Measurements from ENCODE around the gene GSTM3. TPM values are rescaled to one million over a fixed set of nuclear protein-coding genes. Genes with fewer than 3 reads are reported as not detected.
A peak's percentile ranks its signal among the peaks of the same experiment; 100 is the strongest.

Gene GSTM3
- total and polyA plus RNA-seq, 9 of the 15 experiments (the other 6 are each of a cell fraction or from before 2014, with no cell fraction given) = 3.9 to 24.5 (median 9.4) TPM

DNA sequence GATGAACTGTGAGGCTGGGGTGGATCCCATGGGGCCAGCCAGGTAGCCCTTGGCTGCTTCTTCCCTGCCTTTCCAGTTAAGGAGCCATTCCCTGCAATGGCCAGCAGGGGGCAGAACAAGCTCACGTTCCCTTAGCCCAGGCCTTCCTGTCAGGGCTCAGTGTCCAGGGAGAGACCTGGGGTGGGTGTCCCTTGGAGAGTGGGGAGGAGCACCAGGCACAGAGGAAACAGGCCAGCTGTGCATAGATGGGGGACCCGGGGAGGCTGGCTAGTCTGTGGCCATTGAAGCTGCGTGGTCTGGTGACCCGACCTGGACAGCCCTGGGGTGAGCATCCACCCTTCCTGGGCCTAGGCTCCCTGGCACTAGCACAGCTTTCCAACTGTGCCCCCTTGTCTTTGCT, 36.1 kb upstream of the GSTM3 start (continued):
- TF ChIP-seq, protein P1, sequence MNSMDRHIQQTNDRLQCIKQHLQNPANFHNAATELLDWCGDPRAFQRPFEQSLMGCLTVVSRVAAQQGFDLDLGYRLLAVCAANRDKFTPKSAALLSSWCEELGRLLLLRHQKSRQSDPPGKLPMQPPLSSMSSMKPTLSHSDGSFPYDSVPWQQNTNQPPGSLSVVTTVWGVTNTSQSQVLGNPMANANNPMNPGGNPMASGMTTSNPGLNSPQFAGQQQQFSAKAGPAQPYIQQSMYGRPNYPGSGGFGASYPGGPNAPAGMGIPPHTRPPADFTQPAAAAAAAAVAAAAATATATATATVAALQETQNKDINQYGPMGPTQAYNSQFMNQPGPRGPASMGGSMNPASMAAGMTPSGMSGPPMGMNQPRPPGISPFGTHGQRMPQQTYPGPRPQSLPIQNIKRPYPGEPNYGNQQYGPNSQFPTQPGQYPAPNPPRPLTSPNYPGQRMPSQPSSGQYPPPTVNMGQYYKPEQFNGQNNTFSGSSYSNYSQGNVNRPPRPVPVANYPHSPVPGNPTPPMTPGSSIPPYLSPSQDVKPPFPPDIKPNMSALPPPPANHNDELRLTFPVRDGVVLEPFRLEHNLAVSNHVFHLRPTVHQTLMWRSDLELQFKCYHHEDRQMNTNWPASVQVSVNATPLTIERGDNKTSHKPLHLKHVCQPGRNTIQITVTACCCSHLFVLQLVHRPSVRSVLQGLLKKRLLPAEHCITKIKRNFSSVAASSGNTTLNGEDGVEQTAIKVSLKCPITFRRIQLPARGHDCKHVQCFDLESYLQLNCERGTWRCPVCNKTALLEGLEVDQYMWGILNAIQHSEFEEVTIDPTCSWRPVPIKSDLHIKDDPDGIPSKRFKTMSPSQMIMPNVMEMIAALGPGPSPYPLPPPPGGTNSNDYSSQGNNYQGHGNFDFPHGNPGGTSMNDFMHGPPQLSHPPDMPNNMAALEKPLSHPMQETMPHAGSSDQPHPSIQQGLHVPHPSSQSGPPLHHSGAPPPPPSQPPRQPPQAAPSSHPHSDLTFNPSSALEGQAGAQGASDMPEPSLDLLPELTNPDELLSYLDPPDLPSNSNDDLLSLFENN (IDR thresholded peaks at IDR 0.05; ENCODE audit: low read depth in 2 of 2, low read length in 2 of 2) = peak; percentile 43 to 50; a peak in 2 of 4 replicates
- TF ChIP-seq SNRNP70 (optimal IDR thresholded peaks at IDR 0.05; ENCODE audit: low read depth, low read length) (no peak), ATF2 (CRISPR knock-in tag; IDR thresholded peaks at IDR 0.05) (no peak), ZBTB33 (CRISPR knock-in tag; IDR thresholded peaks at IDR 0.05) (peak; percentile 16; the same call in 1 of the 2 replicates), ATF4 (CRISPR knock-in tag; IDR thresholded peaks at IDR 0.05) (0 out of 2 replicates have a peak, but pooled peaks have one; percentile 17), MTA3 (IDR thresholded peaks at IDR 0.05; ENCODE audit: borderline replicate concordance) (peak; percentile 63; the same call in 1 of the 2 replicates), ZNF583 (CRISPR knock-in tag; IDR thresholded peaks at IDR 0.05) (peak; percentile 70; the same call in 1 of the 2 replicates), YY1 (IDR thresholded peaks at IDR 0.05; ENCODE audit: borderline replicate concordance in 1 of 3, control insufficient read depth in 1 of 3, extremely low read depth in 1 of 3, insufficient read depth in 3 of 3, insufficient read length in 1 of 3, insufficient replicate concordance in 2 of 3, low read depth in 1 of 3, low read length in 2 of 3) (peak in 1 of 3 experiments; percentile 51), CREM (IDR thresholded peaks at IDR 0.05; ENCODE audit: low read depth) (peak; percentile 35; the same call in 1 of the 2 replicates), ZNF24 (IDR thresholded peaks at IDR 0.05) (peak; percentile 12; the same call in 1 of the 2 replicates), GMEB1 (CRISPR knock-in tag; IDR thresholded peaks at IDR 0.05) (peak; percentile 45; the same call in 1 of the 2 replicates), ERF (CRISPR knock-in tag; IDR thresholded peaks at IDR 0.05) (0 out of 2 replicates have a peak, but pooled peaks have one; percentile 65), CHCHD3 (CRISPR knock-in tag; IDR thresholded peaks at IDR 0.05) (no peak), SMAD4 (CRISPR knock-in tag; conservative IDR thresholded peaks at IDR 0.05) (peak; percentile 52), ZC3H11A (IDR thresholded peaks at IDR 0.05; ENCODE audit: low read depth, low read length) (no peak)
- TF ChIP-seq, protein P2, sequence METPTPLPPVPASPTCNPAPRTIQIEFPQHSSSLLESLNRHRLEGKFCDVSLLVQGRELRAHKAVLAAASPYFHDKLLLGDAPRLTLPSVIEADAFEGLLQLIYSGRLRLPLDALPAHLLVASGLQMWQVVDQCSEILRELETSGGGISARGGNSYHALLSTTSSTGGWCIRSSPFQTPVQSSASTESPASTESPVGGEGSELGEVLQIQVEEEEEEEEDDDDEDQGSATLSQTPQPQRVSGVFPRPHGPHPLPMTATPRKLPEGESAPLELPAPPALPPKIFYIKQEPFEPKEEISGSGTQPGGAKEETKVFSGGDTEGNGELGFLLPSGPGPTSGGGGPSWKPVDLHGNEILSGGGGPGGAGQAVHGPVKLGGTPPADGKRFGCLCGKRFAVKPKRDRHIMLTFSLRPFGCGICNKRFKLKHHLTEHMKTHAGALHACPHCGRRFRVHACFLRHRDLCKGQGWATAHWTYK (CRISPR knock-in tag; IDR thresholded peaks at IDR 0.05) = peak; percentile 86; the same call in 1 of the 2 replicates
